ENCODE measurements around the gene RECQL5.

The RECQL5 gene

GRCh38 chr17:75688209-75688825 lies 21.4 kb upstream of the RECQL5 start:
- DNase-seq (ENCODE audit: low read depth in 2 of 2, low spot score in 1 of 2) = no peak

DNA sequence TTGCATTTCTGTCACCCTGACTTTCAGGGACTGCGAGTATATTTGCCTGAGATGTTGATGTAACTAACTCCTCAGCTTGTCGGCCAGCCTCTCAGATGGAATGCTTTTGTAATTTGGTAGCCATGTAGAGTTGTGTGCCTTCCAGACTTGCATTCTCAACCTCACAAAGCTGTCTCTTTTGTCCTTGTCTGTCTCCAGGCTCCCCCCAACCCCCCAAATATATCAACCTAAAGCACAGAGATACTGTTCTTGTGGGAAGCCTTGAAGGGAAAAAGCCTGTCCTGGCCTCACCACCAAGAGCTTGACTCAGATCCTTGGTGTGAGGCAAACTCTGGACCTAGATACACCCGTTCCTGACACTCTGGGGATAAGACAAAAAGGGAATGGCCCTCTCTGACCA lies 18.5 kb upstream of the RECQL5 start:
- DNase-seq (ENCODE audit: low read depth in 2 of 2, low spot score in 1 of 2) = no peak

DNA sequence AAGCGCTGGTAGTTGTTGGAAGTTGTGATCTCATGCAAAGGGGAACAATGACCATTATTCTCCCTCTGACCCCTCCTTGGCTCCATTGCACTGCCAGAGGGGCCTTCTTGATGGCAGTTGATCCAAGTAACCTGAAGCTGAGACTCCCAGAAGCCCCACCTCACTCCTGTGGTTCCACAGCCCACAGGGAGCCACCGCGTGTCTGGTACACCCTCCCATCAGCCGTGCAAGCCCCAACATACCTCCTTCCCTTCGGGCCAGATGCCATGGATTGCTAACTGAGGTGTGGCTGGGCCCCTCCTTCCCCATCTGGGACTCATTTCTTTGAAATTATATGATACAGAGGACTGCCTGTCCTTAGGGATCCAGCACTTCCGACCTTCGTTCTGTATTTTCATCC lies 18.0 kb upstream of the RECQL5 start:
- DNase-seq (ENCODE audit: low read depth in 2 of 2, low spot score in 1 of 2) = no peak

DNA sequence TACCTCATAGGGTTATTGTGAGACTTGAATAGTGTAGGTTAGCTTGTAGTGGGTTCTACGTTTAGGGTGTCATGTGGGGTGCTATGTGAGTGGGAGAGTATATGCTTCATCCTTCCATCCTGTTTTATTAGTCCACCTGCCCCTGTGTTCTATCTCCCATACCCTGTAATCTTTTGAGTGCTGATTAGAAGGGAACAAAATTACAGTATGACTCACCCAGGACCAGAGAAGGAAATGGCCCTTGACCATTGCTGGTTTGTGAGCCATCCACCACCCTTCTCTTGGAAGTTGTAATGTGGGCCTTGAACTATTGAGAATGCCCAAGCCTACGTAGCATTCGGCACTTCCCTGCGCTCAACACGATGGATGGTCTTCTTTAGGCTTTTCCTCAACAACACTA lies 17.3 kb upstream of the RECQL5 start:
- DNase-seq (ENCODE audit: low read depth in 2 of 2, low spot score in 1 of 2) = no peak

- DNase-seq (ENCODE audit: low read depth in 2 of 2, low spot score in 1 of 2) = no peak
Measured at GRCh38 chr17:75683583-75683982, 16.6 kb upstream of the RECQL5 start.

DNA sequence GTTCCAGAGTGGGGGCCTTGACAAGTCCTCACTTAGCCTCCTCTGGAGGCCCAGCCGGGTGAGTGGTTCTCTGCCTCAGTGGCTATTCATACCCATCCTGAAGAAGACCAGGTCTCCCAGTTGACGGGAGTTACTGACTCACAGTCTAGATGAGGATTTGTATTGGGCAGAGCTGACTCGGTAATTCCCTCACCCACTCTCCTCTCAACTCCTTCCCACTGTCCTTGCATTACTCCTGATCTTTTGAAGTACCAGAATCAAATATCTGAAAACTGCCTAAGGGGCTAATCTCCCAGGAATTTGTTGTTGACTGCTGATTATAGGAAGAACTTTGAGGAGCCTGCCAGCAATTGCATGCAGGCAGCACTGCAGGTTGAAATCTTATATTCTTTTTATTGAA lies 14.3 kb upstream of the RECQL5 start:
- DNase-seq (ENCODE audit: low read depth in 2 of 2, low spot score in 1 of 2) = no peak

DNA sequence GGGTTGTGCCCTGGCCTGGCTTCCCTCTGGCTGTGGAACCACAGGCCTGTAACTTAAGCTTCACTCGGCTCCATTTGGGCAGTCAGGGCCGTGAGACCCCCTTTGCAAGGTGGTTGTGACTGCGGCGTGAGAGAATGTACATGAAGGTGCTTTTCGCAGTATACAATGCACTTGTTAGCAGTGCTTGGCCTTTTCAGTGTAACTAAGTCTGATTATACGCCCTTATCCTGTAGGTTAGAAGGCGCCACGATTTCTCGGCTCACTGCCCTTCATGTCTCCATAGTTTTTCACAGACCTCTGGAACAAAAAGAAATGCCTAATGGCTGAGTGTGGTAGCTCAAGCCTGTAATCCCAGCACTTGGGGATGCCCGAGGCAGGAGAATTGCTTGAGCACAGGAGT lies 13.5 kb upstream of the RECQL5 start:
- DNase-seq (ENCODE audit: low read depth in 2 of 2, low spot score in 1 of 2) = no peak

GRCh38 chr17:75679706-75680211 lies 12.8 kb upstream of the RECQL5 start:
- no peak for DNase-seq (ENCODE audit: low read depth in 2 of 2, low spot score in 1 of 2)

DNA sequence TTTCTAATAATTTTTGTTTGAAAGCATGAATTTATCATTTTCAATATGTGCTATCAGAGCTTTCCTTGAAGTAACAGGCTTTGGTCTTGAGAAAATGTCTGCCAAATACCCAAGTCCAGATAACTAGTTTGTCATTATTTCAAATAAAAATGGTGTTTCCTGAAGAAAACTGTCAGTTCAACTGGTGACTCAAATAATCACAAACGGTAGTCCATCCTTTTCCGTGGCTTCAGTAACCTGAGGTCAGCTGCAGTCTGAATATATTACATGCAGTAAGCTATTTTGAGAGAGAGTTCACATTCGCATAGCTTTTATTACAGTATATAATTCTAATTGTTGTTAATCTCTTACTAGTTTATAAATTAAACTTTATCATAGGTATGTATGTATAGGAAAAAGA lies 9.5 kb upstream of the RECQL5 start:
- no peak for DNase-seq (ENCODE audit: low read depth in 2 of 2, low spot score in 1 of 2)

DNA sequence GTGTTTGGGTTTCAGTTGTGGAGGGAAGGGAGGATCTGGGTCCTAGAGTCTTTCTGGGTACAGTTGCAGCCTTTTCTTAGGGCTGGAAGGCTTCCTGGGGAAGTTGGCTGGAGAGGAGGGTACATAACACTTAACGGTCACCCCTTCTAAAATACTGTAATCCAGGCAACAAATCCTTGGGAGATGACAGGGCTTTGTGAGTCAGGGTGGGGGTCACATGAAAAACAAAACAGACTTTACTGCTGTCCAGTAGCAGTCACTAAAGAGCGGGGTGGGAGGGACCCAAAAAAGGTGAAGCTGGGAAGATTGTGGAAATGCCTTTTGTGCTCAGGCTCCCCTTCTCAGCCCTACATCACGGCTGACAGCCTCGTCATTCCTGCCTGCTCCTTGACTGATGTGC lies 6.5 kb upstream of the RECQL5 start:
- no peak for DNase-seq (ENCODE audit: low read depth in 2 of 2, low spot score in 1 of 2)

- no peak for DNase-seq (ENCODE audit: low read depth in 2 of 2, low spot score in 1 of 2)
Measured at GRCh38 chr17:75672011-75672410, 5.1 kb upstream of the RECQL5 start.

DNA sequence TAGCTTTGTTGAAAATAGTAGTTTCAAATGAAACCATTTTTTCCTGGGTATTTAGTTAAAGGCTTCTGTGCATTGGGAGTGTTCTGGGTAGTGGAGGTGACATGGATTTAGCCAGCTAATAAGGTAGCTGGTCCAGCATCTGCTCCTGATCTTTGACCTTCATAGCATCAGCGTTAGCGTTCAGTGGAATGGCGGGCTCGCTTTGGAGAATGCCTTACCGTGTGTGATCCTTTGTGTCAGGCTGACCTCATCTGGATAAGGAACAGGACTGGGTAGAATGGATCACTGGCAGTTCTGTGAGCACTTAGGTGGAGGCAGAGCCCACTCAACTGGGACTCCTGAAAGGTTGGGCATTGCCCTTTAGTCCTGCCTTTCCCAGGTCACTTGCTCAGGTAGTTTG lies 3.9 kb upstream of the RECQL5 start:
- DNase-seq (ENCODE audit: low read depth in 2 of 2, low spot score in 1 of 2) = no peak

GRCh38 chr17:75668489-75668888 lies 1.5 kb upstream of the RECQL5 start:
- no peak for DNase-seq (ENCODE audit: low read depth in 2 of 2, low spot score in 1 of 2)

DNA sequence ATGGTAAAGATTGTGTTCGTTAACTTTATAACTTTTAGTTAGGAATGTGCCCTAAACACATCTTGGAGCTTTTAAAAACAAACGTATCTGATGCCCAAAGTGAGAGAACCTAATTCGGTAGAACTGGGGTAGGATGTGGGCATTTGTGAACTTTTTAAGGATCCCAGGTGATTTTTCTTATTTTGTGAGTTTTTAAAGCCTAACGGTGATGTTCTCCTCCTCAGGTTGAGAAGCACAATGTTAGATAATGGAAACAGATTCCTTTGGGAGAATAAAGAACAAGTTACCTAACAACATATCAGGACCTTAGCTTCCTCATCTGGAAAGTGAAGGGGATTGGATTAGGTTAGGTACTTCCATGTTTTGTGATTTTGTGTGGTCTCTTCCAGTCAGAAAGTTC lies 871 bp upstream of the RECQL5 start:
- DNase-seq (ENCODE audit: low read depth in 2 of 2, low spot score in 1 of 2) = no peak

DNA sequence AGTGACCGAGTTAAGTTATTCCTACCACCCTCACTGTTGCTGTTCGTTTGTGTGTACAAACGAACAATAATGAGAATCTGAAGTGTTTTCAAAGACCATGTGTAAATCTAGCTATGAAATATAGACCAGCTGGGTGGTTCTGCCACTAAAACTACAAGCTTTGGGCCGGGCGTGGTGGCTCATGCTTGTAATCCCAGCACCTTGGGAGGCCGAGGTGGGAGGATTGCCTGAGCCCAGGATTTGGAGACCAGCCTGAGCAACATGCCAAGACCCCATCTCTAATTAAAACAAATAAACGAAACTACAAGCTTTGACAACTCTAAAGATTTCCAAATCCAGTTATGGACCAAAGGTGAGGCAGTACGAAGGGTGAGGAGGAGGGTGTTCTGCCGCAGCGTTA lies 973 bp downstream of the RECQL5 start:
- DNase-seq (ENCODE audit: low read depth in 2 of 2, low spot score in 1 of 2) = no peak

GRCh38 chr17:75664099-75664549 lies 2.8 kb downstream of the RECQL5 start:
- no peak for DNase-seq (ENCODE audit: low read depth in 2 of 2, low spot score in 1 of 2)

- DNase-seq (ENCODE audit: low read depth in 2 of 2, low spot score in 1 of 2) = no peak
Measured at GRCh38 chr17:75662511-75662910, 4.4 kb downstream of the RECQL5 start.

- no peak for DNase-seq (ENCODE audit: low read depth in 2 of 2, low spot score in 1 of 2)
Measured at GRCh38 chr17:75661531-75661930, 5.4 kb downstream of the RECQL5 start.

- DNase-seq (ENCODE audit: low read depth in 2 of 2, low spot score in 1 of 2) = no peak
Measured at GRCh38 chr17:75658237-75658636, 8.7 kb downstream of the RECQL5 start.

DNA sequence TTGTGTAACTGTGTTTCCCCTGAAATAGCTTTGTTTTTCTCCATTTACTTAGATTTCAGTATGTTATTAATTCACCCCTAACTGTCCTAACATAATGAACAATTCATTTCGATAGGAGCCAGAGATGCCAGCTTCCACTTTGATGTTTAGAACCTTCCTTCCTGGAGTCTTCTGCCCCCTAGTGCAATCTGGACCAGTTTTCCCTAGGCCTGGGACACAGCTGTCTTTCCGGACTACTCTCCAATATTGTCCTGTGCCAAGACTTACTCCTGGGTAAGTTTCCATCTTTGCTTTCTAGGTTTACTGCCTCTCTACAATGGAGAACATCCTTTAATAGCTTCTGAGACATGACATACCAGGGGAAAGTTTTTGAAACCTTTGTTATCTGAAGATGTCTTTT lies 12.8 kb downstream of the RECQL5 start:
- DNase-seq (ENCODE audit: low read depth in 2 of 2, low spot score in 1 of 2) = no peak

DNA sequence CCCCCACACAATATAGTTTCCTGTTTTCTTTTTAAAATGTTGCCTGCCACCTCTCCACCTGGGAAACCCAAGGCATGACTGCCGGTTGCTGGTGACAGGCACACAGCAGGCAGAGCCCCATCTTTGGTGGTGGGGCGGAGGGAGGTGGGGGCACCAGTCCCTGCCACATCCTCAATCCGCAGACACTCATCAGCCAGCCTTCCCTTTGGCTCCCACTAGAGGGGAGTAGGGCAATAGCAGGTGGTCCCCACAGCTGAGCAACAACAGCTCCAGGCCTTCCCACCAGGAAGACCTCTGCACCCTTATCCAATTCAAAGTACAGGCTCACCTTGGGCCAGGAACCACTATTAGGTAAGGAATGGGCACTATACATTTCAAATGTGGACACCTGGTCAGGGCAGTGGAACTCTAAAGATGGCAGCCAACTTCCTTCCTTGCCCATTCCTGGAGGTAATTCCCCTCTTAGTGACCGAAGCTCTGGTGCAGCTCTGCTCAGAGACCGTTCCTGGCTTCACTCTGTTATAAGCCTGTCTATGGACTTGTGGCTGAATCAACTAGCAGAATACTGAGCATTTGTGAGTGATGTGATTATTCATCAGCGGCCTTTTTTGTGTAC lies 13.9 kb downstream of the RECQL5 start:
- DNase-seq (ENCODE audit: low read depth in 2 of 2, low spot score in 1 of 2) = no peak

DNA sequence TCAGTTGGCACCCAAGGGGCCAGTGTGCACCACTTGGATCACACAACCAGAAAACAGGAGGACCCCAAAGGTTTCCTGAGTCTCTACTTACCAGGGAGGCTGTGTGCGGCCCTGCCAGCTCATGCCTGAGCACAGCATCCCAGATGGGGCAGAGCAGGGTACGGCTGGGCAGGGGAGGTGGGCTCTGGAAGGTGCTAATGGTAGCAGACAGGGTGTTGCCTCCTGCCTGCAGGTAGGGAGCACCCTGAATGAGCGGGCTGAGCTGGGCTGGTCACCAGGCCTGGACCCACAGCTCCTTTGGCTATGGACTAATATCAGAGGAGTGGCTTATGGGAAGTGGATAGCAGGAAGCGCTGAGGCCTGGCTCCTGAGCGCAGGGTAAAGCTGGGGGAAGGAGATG lies 14.6 kb downstream of the RECQL5 start:
- DNase-seq (ENCODE audit: low read depth in 2 of 2, low spot score in 1 of 2) = no peak

- DNase-seq (ENCODE audit: low read depth in 2 of 2, low spot score in 1 of 2) = no peak
Measured at GRCh38 chr17:75650874-75651273, 16.1 kb downstream of the RECQL5 start.

Measured in stimulated activated CD8-positive, alpha-beta memory T cell treated with anti-CD3 and anti-CD28 coated beads, Interleukin-4, amount 100 ng/mL, for 1 hour (primary cell).